OCI-LY3 (cell line): ENCODE data around the gene KIAA1671.

Source experiments
- CTCF ChIP-seq: fragments of 200-600, 300-600 bp; sonication (generic); IDR thresholded peaks from 2 replicates; pipeline ENCODE4 v1.5.1; 2014; ENCODE audit warnings: antibody characterized with exemption, low read length, low read depth
- EZH2phosphoT487 ChIP-seq: fragments of 200-600 bp; shearing (Covaris generic); IDR thresholded peaks from 2 replicates; pipeline ENCODE4 v1.6.1; 2018; ENCODE audit warnings: antibody characterized with exemption, mixed run types, low read depth

GRCh38 chr22:25120093-25120561, 167.6 kb downstream of the KIAA1671 start:
- TF ChIP-seq CTCF (no peak), EZH2phosphoT487 (no peak)
